ENCODE results near the gene OOSP3.

GRCh38 chr11:59875856-59876519 lies 2.6 kb upstream of the OOSP3 start:
- TF ChIP-seq PPARA (CRISPR knock-in tag; IDR thresholded peaks at IDR 0.05; ENCODE audit: borderline replicate concordance): no peak
- TF ChIP-seq TOX (CRISPR knock-in tag; IDR thresholded peaks at IDR 0.05; ENCODE audit: borderline replicate concordance): no peak
- TF ChIP-seq ESRRG (CRISPR knock-in tag; IDR thresholded peaks at IDR 0.05): no peak
- TF ChIP-seq ZC3H10 (CRISPR knock-in tag; IDR thresholded peaks at IDR 0.05): no peak
- TF ChIP-seq ZNF8 (CRISPR knock-in tag; IDR thresholded peaks at IDR 0.05): no peak
- TF ChIP-seq OSR1 (CRISPR knock-in tag; IDR thresholded peaks at IDR 0.05): no peak
- TF ChIP-seq ARNTL (CRISPR knock-in tag; IDR thresholded peaks at IDR 0.05; ENCODE audit: borderline replicate concordance, low read depth): no peak
- TF ChIP-seq PATZ1 (CRISPR knock-in tag; IDR thresholded peaks at IDR 0.05; ENCODE audit: borderline replicate concordance): no peak
- TF ChIP-seq ZFP3 (CRISPR knock-in tag; IDR thresholded peaks at IDR 0.05): no peak
- no peak for TF ChIP-seq ZFP30 (CRISPR knock-in tag; IDR thresholded peaks at IDR 0.05)
- no peak for TF ChIP-seq BACH2 (CRISPR knock-in tag; IDR thresholded peaks at IDR 0.05; ENCODE audit: borderline replicate concordance)
